Endodermal cell (in vitro differentiated cells): ENCODE data around the gene ARID4B. TPM values are rescaled to one million over a fixed set of nuclear protein-coding genes. Genes with fewer than 3 reads are reported as not detected.
A peak's percentile ranks its signal among the peaks of the same experiment; 100 is the strongest.
"Not testable (repeated sequence)": the region's sequence is repeated elsewhere in the genome, so short reads cannot be mapped to it uniquely, and the experiment has no call there.

ENCODE experiments used
- DNase-seq: peaks from one replicate; pipeline ENCODE4 v3.0.0-alpha.2; 2017
- H3K27ac ChIP-seq: 2 replicates; pipeline ENCODE4 v1.5.1; 2013; ENCODE audit warnings: mild to moderate bottlenecking, low read depth, low read length, moderate library complexity
- H3K27me3 ChIP-seq: 2 replicates; pipeline ENCODE4 v1.6.1; 2013; ENCODE audit warnings: mild to moderate bottlenecking, low read length, moderate library complexity; ENCODE audit not compliant: insufficient read depth, control insufficient read depth, poor library complexity, severe bottlenecking
- H3K36me3 ChIP-seq: 2 replicates; pipeline ENCODE4 v1.7.0; 2013; ENCODE audit warnings: mild to moderate bottlenecking, low read length, moderate library complexity; ENCODE audit not compliant: control insufficient read depth, insufficient read depth
- H3K4me1 ChIP-seq: one replicate; pipeline ENCODE4 v1.7.0; 2013; ENCODE audit warnings: low read length; ENCODE audit not compliant: control insufficient read depth, insufficient read depth
- H3K4me3 ChIP-seq: 2 replicates; pipeline ENCODE4 v1.5.1; 2013; ENCODE audit warnings: mild to moderate bottlenecking, low read length, moderate library complexity
- H3K9ac ChIP-seq: 2 replicates; pipeline ENCODE4 v1.6.1; 2013; ENCODE audit warnings: mild to moderate bottlenecking, low read length, moderate library complexity; ENCODE audit not compliant: poor library complexity, severe bottlenecking; ENCODE audit errors: extremely low read depth
- H3K9me3 ChIP-seq: 2 replicates; pipeline ENCODE4 v1.6.1; 2013; ENCODE audit warnings: mild to moderate bottlenecking, low read length, moderate library complexity; ENCODE audit not compliant: control insufficient read depth
- H3K27ac Mint-ChIP-seq: 2 replicates; pipeline ENCODE4 v1.8.0; 2020; ENCODE audit warnings: mixed read lengths
- H3K27me3 Mint-ChIP-seq: 2 replicates; pipeline ENCODE4 v1.8.0; 2021; ENCODE audit warnings: mild to moderate bottlenecking, mixed read lengths; ENCODE audit not compliant: insufficient read depth
- H3K36me3 Mint-ChIP-seq: 2 replicates; pipeline ENCODE4 v1.8.0; 2020; ENCODE audit warnings: low read depth, mixed read lengths
- H3K4me1 Mint-ChIP-seq: 2 replicates; pipeline ENCODE4 v1.8.0; 2020; ENCODE audit warnings: mixed read lengths
- H3K4me3 Mint-ChIP-seq: 2 replicates; pipeline ENCODE4 v1.8.0; 2020; ENCODE audit warnings: mild to moderate bottlenecking, moderate library complexity, mixed read lengths
- H3K9me3 Mint-ChIP-seq: 2 replicates; pipeline ENCODE4 v1.8.0; 2020; ENCODE audit warnings: mild to moderate bottlenecking, mixed read lengths
- CTCF ChIP-seq: fragments of 200-600 bp; sonication (generic); conservative IDR thresholded peaks from 2 replicates; pipeline ENCODE4 v1.5.0; 2021; ENCODE audit warnings: antibody characterized with exemption, mild to moderate bottlenecking
- WGBS, 2 experiments: methylation state at CpG; one replicate each; pipeline versions ENCODE4 v1.1.5 to v1.1.7; 2013; ENCODE audit warnings: missing lambda C conversion rate in 2 of 2, mixed read lengths in 1 of 2; ENCODE audit not compliant: insufficient coverage in 1 of 2, insufficient read length in 1 of 2; 5-methylcytosine and 5-hydroxymethylcytosine counted together
- total RNA-seq, 2 donors: library from RNA; stranded (reverse); fragmentation: NEBNext Ultra II Directional in 1 of 2; extraction: Animal tissue kit (Norgen Biotek cat#: 25700) in 1 of 2; gene quantifications; 2 replicates in 1 of 2; 3 replicates in 1 of 2; pipeline ENCODE4 v1.2.1, GENCODE V29; 2021

The ARID4B gene
- total RNA-seq, 2 donors from 2014 or later = 40.6 to 43.1 TPM

GRCh38 chr1:235368428-235368827 lies 40.4 kb upstream of the ARID4B start:
- peak overlapping the region; percentile 86 for H3K9ac ChIP-seq
- peak overlapping the region; percentile 92 for H3K4me3 ChIP-seq
- H3K36me3 ChIP-seq = peaks cover 4% of the 10 kb centered on the region
- WGBS, 2 experiments = 94% methylated on average over 4 of the region's 5 CpGs; no CpG with 5 or more reads in 1 of the 2 experiments
- H3K27ac ChIP-seq = no peak overlapping the region
- Mint-ChIP-seq H3K27ac (peak overlapping the region; percentile 98), H3K27me3 (no peaks in the 10 kb centered on the region), H3K4me1 (peaks cover 5% of the 10 kb centered on the region), H3K36me3 (peaks cover 19% of the 10 kb centered on the region), H3K4me3 (peak overlapping the region; percentile 95), H3K9me3 (no peaks in the 10 kb centered on the region)
- DNase-seq = no peak
- no peak for TF ChIP-seq CTCF
- no peaks in the 10 kb centered on the region for H3K9me3 ChIP-seq
- H3K4me1 ChIP-seq = no peaks in the 10 kb centered on the region
- H3K27me3 ChIP-seq = no peaks in the 10 kb centered on the region

GRCh38 chr1:235367000-235367908 lies 39.3 kb upstream of the ARID4B start, which contains the start of gene TBCE:
TSS of gene TBCE (plus strand) at chr1:235367427. CDS start at chr1:235380050, 12,623 bp downstream.
- H3K4me1 ChIP-seq = no peaks in the 10 kb centered on the region
- Mint-ChIP-seq H3K36me3 (peaks cover 13% of the 10 kb centered on the region), H3K4me3 (peak within 1 kb of the TSS; percentile 95), H3K4me1 (peaks cover 5% of the 10 kb centered on the region), H3K9me3 (no peaks in the 10 kb centered on the region), H3K27ac (peak within 1 kb of the TSS; percentile 98), H3K27me3 (no peaks in the 10 kb centered on the region)
- peaks cover 4% of the 10 kb centered on the region for H3K36me3 ChIP-seq
- WGBS, 2 experiments = 1 to 2% methylated on average over 25 to 38 of the region's 38 CpGs
- H3K9me3 ChIP-seq = no peaks in the 10 kb centered on the region
- H3K4me3 ChIP-seq = peak within 1 kb of the TSS; percentile 92
- peak within 1 kb of the TSS; percentile 86 for H3K9ac ChIP-seq
- peak; percentile 99 for DNase-seq
- no peaks in the 10 kb centered on the region for H3K27me3 ChIP-seq
- peak within 1 kb of the TSS; percentile 42 for H3K27ac ChIP-seq
- peak; percentile 25 for TF ChIP-seq CTCF

DNA sequence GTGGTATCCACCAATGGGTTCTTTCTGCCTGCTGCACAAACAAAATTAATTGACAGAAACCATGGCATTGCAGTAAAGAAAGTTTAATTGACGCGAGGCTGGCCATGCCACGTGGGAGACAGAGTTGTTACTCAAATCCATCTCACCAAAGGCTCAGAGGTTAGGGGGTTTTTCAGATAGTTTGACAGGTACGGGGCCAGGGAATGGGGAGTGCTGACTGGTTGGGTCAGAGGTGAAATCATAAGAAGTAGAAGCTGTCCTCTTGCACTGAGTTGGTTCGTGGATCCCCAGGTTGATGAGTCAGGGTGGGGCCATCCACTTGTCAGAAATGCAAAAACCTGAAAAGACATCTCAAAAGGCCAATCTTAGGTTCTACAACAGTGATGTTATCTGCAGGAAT lies 38.3 kb upstream of the ARID4B start:
- Histone ChIP-seq H3K4me1 (no peaks in the 10 kb centered on the region), H3K36me3 (no peaks in the 10 kb centered on the region), H3K27ac (no peak overlapping the region), H3K4me3 (peak overlapping the region; percentile 92), H3K9me3 (no peaks in the 10 kb centered on the region), H3K27me3 (no peaks in the 10 kb centered on the region), H3K9ac (no peak overlapping the region)
- Mint-ChIP-seq H3K9me3 (no peaks in the 10 kb centered on the region), H3K4me3 (peak overlapping the region; percentile 95), H3K4me1 (peaks cover 5% of the 10 kb centered on the region), H3K36me3 (peaks cover 10% of the 10 kb centered on the region), H3K27ac (peak overlapping the region; percentile 16), H3K27me3 (no peaks in the 10 kb centered on the region)
- DNase-seq = no peak
- TF ChIP-seq CTCF = no peak
- 87 to 92% methylated on average over 5 of the region's 5 CpGs for WGBS, 2 experiments

GRCh38 chr1:235364189-235364588 lies 36.2 kb upstream of the ARID4B start:
- not testable (repeated sequence) for H3K4me1 Mint-ChIP-seq, H3K36me3 Mint-ChIP-seq, H3K9ac ChIP-seq, H3K9me3 Mint-ChIP-seq, H3K9me3 ChIP-seq, H3K4me1 ChIP-seq, H3K27ac ChIP-seq, H3K27me3 Mint-ChIP-seq, H3K36me3 ChIP-seq, H3K27ac Mint-ChIP-seq, H3K4me3 ChIP-seq, DNase-seq, H3K27me3 ChIP-seq, H3K4me3 Mint-ChIP-seq
- WGBS, 2 experiments = 98 to 99% methylated on average over 7 to 8 of the region's 9 CpGs
